Head of caudate nucleus (tissue), 42 donors: Measurements from ENCODE around the gene RSPH6A.
"Not testable (repeated sequence)": the region's sequence is repeated elsewhere in the genome, so short reads cannot be mapped to it uniquely, and the experiment has no call there.

Experiments used
- DNase-seq, 42 donors: peaks; one replicate each; pipeline versions ENCODE4 v3.0.0 to v3.0.0-alpha.2; 2020 to 2021; ENCODE audit warnings: mixed read lengths in 7 of 42
- intact Hi-C: fragments of 100-400 bp; cut with DNase I; formaldehyde crosslinking; loops from one replicate; pipeline ENCODE4 v1.15.0; 2022

Gene RSPH6A

GRCh38 chr19:45809643-45810159 is 5.4 kb downstream of the RSPH6A start:
- intact Hi-C loops, result no loop called here
- DNase-seq, result no peak

DNA sequence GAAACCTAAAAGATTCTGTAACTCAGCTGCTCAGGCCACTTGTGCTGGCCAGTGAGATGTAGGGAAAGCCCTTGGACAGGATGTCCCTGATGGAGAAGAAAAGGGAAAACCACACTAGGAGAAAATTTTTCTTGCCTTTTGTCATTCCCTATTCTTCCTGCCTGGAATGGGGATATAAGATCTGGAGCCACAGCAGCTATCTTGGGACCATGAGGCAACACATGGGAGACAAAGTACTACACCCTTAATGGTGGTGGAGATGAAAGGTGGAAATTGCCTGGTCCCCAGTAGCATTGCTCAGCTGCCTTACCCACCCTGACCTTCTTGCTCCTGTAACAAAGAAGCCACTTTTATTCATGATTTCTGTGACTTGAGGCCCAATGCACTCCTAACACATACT is 9.4 kb downstream of the RSPH6A start:
- intact Hi-C loops, result no loop called here
- DNase-seq, result no peak

DNA sequence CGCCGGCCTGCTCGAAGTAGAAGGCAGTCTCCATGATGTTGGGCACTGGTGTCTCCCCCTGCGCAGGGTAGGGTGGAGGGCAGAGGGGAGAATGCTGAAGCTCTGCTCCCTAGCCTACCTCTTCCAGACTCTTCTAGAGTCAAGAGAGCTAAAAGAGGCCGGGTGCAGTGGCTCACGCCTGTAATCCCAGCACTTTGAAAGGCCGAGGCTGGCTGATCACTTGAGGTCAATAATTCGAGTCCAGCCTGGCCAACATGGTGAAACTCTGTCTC is 10.2 kb downstream of the RSPH6A start:
- no peak for DNase-seq
- intact Hi-C loops, result no loop called here

GRCh38 chr19:45804140-45804958 is 10.8 kb downstream of the RSPH6A start:
- DNase-seq, result no peak
- intact Hi-C loops, result no loop called here

GRCh38 chr19:45801603-45802175 is 13.4 kb downstream of the RSPH6A start:
- DNase-seq, result no peak
- intact Hi-C loops, result no loop called here

GRCh38 chr19:45800070-45800553 is 15.0 kb downstream of the RSPH6A start:
- no peak for DNase-seq
- intact Hi-C loops, result no loop called here

DNA sequence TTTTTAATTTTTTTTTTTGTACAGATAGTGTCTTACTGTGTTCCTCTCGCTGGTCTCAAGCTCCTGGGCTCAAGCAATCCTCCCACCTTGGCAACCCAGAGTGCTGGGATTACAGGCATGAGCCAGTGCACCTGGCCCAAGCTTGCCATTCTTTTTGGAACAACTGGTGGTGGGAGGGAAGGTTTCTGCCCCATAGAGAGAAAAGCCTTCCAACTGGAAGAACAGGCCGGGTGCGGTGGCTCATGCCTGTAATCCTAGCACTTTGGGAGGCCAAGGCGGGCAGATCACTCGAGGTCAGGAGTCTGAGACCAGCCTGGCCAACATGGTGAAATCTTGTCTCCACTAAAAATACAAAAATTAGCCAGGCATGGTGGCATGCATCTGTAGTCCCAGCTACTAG is 15.6 kb downstream of the RSPH6A start:
- intact Hi-C loops, result loop anchor here (2.0 kb wide), 1 partner anchor 31 kb away; the partner anchor contains the start of gene SIX5
- not testable (repeated sequence) for DNase-seq

DNA sequence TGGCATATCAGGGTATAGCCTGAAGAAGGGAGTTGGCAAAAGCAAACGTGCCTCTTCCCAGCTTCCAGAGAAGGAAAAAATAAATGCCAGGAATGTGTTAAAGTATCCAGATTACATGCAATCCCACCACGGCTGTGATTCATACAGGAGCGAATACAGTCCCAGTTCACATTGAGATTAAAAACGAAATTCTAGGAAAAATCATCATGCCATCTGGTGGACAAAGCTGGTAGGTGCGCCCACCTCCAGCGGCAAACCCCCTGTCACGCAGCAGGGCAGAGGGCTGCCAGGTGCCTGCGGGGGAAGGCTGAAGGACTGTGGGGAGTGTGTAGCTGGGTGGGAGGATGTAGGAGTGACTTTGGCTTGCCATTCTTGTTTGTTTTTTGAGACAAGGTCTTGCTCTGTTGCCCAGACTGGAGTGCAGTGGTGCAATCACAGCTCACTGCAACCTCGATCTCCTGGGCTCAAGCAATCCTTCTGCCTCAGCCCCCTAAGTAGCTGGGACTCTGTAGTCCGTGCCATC is 16.1 kb downstream of the RSPH6A start:
- peak in 38 of 42 donors; percentile 34 to 87 (median 64) for DNase-seq

DNA sequence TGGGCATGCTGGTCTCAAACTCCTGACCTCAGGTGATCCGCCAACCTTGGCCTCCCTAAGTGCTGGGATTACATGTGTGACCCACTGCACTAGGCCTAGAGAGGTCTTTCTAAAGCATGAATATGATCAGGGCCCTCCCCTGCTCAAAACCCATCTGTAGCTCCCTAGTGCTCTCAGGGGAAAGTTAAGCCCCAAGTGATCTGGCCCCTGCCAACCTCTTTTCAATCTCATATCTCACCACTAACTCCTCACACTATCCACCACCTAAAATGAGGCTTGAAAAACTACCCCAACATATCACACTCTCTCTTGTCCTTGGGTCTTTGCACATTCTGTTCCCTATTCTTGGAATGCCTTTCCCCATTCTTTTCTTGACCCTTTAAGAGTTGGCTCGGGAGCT is 20.5 kb downstream of the RSPH6A start:
- intact Hi-C loops, result no loop called here

More for the DNA sequence above, 16.1 kb downstream of the RSPH6A start:
- intact Hi-C loops, result loop anchor here (2.0 kb wide), 1 partner anchor 30 kb away; the partner anchor contains the start of gene SIX5

GRCh38 chr19:45793876-45794275 is 21.2 kb downstream of the RSPH6A start:
- DNase-seq, result no peak
- intact Hi-C loops, result no loop called here

More for the DNA sequence above, 20.5 kb downstream of the RSPH6A start:
- DNase-seq, result no peak

- no peak for DNase-seq
- intact Hi-C loops, result no loop called here
Observed at GRCh38 chr19:45793178-45793564, 21.9 kb downstream of the RSPH6A start.

DNA sequence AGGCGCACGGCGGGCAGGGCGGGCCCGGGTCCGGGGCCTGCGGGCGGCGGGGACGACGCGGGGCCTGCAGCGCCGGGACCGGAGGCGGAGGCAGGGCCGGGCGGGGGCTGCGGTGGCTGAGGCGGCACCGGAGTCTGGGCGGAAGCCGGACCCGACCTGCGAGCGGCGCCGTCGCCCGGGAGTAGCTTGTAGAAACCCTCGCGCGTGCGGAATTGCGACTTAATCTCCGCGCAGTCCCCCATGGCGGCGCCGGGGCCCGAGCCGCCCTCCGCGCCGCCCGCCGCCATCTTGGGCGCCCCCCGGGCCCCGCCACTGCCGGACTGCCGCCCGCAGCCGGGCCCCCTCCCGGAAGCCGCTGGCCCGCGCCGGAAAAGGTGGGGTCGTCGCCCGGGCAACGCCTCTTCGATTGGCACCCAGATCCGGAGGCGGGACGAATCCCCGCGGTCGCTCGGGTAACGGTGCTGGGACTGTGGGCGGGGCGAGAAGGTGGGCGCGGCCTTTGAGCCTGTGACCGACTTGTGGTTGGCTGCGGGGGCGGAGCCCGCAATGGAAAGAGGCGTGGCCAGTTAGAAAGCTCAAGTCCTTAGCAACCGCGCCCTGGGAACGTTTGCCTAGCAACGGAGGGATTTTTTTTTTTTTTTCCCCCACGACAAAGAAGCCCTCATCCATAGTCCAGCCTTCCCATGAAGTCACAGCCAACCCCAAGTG is 22.5 kb downstream of the RSPH6A start, which contains the start of gene DMWD:
Gene DMWD, minus strand, starts transcription at position 376 of the 708 bp plus-strand sequence. Its CDS starts 89 bp downstream, at position 287.
- peak; percentile 99 to 100 (median 100) for DNase-seq
- intact Hi-C loops, result no loop called here

DNA sequence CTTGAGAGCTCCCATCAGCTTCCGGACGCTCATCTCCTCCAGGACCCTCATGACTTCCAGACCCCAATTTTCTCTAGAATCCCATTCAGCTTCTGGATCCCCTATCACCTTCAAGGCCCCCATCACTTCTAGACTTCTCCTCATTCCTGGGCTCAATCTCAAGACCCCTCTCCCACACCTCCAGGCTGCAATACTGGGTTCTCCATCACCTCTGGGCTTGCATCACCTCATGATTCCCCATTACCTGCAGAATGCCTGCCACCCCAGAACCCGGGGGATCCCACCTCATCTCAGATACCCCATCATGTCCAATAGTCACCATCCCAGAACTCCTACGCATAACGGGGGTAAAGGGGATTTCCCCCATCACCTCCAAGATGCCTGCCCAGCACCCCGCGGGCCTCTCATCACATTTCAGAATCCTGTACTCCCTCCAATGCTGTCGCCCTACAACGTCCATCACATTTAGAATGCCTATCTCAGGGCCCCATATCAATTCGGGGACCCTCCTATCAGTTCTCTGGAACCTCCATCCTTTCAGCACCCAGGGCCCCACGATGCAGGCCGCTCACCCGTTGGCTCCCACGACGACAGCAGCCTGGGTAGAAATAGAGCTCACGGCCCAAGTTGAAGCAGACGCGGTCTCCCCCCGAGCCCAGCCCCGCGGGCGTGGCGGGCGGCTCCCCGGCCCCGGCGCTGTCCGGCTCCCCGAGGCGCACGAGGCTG is 23.2 kb downstream of the RSPH6A start:
- DNase-seq, result no peak
- intact Hi-C loops, result no loop called here

DNA sequence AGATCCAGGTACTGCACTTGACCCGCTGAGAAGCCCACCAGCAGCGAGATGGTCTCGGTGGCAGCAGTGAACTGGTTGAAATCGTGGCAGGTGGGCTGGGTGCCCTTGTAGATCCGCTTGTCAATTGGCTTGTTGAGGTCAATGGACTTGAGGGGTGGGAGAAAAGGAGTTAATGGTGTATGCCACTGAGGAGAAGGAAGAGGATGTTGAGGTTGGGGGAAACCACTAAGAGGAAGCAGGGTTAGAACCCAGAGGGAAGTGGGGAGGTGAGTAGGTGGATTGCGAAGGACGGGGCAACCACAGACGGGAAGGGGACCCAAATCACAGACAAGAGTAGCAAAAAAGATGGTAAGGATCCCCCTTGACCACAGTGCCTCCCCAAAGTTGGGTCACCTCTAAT is 24.2 kb downstream of the RSPH6A start:
- intact Hi-C loops, result no loop called here
- peak in 2 of 42 donors; percentile 25 to 53 for DNase-seq

DNA sequence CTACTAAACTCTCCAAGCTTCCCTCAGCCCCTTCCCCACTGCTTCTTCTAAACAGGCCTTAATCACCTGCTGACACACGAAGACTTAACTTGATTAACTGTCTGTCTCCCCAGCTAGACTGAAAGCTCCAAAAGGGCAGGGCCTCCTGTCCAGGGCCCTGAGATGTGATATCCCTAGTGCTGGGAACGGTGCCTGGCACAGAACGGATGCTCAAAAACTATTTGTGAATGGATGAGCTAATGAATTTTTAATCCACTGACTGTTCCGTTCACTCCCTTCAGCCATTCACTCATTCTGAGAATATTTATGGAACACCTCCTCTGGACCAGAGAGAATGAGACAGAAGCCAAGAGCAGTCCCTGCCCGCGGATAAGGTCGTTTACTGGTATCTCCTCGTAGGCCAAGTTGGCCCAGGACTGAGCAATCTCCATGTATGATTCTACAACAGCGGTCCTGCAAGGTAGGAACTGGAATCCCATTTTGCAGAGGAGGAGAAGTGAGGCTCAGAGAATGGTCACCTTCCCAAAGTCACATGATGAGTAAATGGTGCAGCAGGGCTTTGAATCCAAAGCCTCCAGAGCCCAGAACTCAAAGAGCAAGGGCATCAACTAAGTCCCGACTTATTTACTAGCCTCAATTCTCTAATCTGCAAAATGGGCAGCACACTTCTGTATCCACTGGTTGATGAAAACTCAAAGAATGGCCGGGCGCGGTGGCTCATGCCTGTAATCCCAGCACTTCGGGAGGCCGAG is 25.9 kb downstream of the RSPH6A start:
- intact Hi-C loops, result no loop called here
- no peak for DNase-seq

DNA sequence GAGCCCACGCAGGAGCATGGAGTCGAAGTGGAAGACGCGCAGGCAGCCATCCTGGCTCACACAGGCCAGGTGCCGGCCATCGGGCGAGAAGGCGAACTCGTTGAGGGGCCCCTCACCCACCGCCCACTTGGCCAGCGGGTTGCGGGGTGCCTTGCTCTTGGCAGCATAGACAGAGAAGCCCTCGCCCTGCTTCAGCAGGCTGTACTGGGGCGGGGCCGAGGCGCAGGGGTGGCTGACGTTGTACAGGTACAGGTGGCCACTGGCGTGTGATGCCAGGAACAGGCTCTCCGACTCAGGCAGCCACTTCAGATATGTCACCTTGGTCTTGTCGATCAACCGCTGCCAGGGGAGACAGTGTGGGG is 28.6 kb downstream of the RSPH6A start:
- intact Hi-C loops, result no loop called here
- DNase-seq, result no peak

GRCh38 chr19:45785781-45786532 is 29.2 kb downstream of the RSPH6A start:
- no peak for DNase-seq
- intact Hi-C loops, result no loop called here

DNA sequence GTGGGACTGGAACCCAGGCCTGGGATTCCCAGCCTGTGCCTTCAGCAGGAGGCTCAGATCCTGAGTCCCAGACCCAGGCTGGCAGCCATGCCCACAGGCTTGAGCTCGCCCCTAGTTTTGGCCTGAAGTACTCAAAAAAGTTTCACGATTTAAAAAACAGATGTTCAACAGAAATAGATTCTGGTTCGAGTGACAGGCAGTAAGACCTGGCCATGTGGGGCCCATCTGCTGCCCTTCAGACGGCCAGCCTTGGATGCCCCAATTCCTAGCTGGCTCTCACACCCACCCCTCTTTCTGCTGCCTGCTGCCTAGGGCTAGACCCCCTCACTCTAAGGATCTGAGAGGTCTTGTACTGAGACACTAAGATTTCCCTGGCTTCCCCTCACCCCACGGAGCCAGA is 30.0 kb downstream of the RSPH6A start:
- intact Hi-C loops, result no loop called here
- DNase-seq, result no peak
